Measurements from ENCODE around the gene LTBP1. TPM values are rescaled to one million over a fixed set of nuclear protein-coding genes. Genes with fewer than 3 reads are reported as not detected.

LTBP1 gene
- total and polyA plus RNA-seq, 2 donors (not counting 1 experiment from before 2014, with no cell fraction given): 0.69 TPM; not detected in 1

- H3K9me3 Mint-ChIP-seq (ENCODE audit: insufficient read depth): no peaks in the 10 kb centered on the region
- intact Hi-C loops (cut with micrococcal nuclease): no loop called here
- Histone ChIP-seq H3K4me1 (ENCODE audit: control insufficient read depth in 2 of 2, insufficient read depth in 2 of 2, low read length in 2 of 2) (no peaks in the 10 kb centered on the region), H3K4me3 (ENCODE audit: control extremely low read depth in 1 of 5, extremely low read depth in 1 of 5, insufficient read depth in 1 of 5, low read depth in 2 of 5, low read length in 4 of 5) (no peak overlapping the region), H3K36me3 (replicated peaks in 1 of 2; ENCODE audit: control extremely low read depth in 1 of 2, control insufficient read depth in 1 of 2, extremely low read depth in 1 of 2, insufficient read depth in 2 of 2, low read length in 1 of 2) (no peaks in the 10 kb centered on the region), H3K9ac (ENCODE audit: low read length) (no peak overlapping the region), H3K27me3 (replicated peaks in 1 of 4; ENCODE audit: control extremely low read depth in 1 of 4, control insufficient read depth in 3 of 4, insufficient read depth in 4 of 4, low read length in 3 of 4) (peaks cover 0 to 4% (median 2%) of the 10 kb centered on the region in 4 experiments), H3K4me2 (replicated peaks; ENCODE audit: low read depth, low read length, poor library complexity, severe bottlenecking) (no peak overlapping the region), H2AFZ (ENCODE audit: insufficient read depth, low read depth, low read length, poor library complexity, severe bottlenecking) (no peak overlapping the region), H3K79me2 (ENCODE audit: control insufficient read depth, insufficient read depth, low read length) (no peaks in the 10 kb centered on the region), H3K9me3 (ENCODE audit: control extremely low read depth in 1 of 3, control insufficient read depth in 2 of 3, insufficient read depth in 1 of 3, low read length in 2 of 3) (peaks cover 0 to 1% (median 0%) of the 10 kb centered on the region in 3 donors), H3K27ac (ENCODE audit: low read length in 2 of 2) (no peak overlapping the region), H4K20me1 (ENCODE audit: control insufficient read depth, insufficient read depth, low read length, poor library complexity, severe bottlenecking) (no peaks in the 10 kb centered on the region)
- H3K27ac Mint-ChIP-seq: no peak overlapping the region
- DNase-seq (no peak), ATAC-seq (ENCODE audit: low read depth) (no peak)
- POLR2A ChIA-PET: no interaction called here
- H3K27me3 Mint-ChIP-seq: peaks cover 12% of the 10 kb centered on the region
- WGBS (ENCODE audit: insufficient coverage): no CpG with 5 or more reads among the region's 2 CpGs
- CTCF ChIA-PET: no interaction called here
- TF ChIP-seq CTCF (IDR thresholded peaks at IDR 0.05): no peak
- no peak for TF ChIP-seq EZH2 (IDR thresholded peaks at IDR 0.05; ENCODE audit: borderline replicate concordance, insufficient read depth, low read depth, low read length, poor library complexity, severe bottlenecking)
- no peaks in the 10 kb centered on the region for H3K4me1 Mint-ChIP-seq
- H3K4me3 Mint-ChIP-seq: no peak overlapping the region
Observed at GRCh38 chr2:33432871-33433270, 486.1 kb downstream of the LTBP1 start.

GRCh38 chr2:33433279-33434235 is 486.8 kb downstream of the LTBP1 start:
- intact Hi-C loops (cut with micrococcal nuclease): no loop called here
- Mint-ChIP-seq H3K4me1 (no peaks in the 10 kb centered on the region), H3K27ac (no peak overlapping the region), H3K27me3 (peaks cover 12% of the 10 kb centered on the region), H3K9me3 (ENCODE audit: insufficient read depth) (no peaks in the 10 kb centered on the region), H3K4me3 (no peak overlapping the region)
- DNase-seq: no peak
- H3K36me3 ChIP-seq (replicated peaks in 1 of 2; ENCODE audit: control extremely low read depth in 1 of 2, control insufficient read depth in 1 of 2, extremely low read depth in 1 of 2, insufficient read depth in 2 of 2, low read length in 1 of 2): no peaks in the 10 kb centered on the region
- no peak overlapping the region for H3K4me3 ChIP-seq (ENCODE audit: control extremely low read depth in 1 of 5, extremely low read depth in 1 of 5, insufficient read depth in 1 of 5, low read depth in 2 of 5, low read length in 4 of 5)
- no peak overlapping the region for H2AFZ ChIP-seq (ENCODE audit: insufficient read depth, low read depth, low read length, poor library complexity, severe bottlenecking)
- H3K79me2 ChIP-seq (ENCODE audit: control insufficient read depth, insufficient read depth, low read length): no peaks in the 10 kb centered on the region
- no peak overlapping the region for H3K4me2 ChIP-seq (replicated peaks; ENCODE audit: low read depth, low read length, poor library complexity, severe bottlenecking)
- no peaks in the 10 kb centered on the region for H4K20me1 ChIP-seq (ENCODE audit: control insufficient read depth, insufficient read depth, low read length, poor library complexity, severe bottlenecking)
- no peak overlapping the region for H3K27ac ChIP-seq (ENCODE audit: low read length in 2 of 2)
- H3K27me3 ChIP-seq (replicated peaks in 1 of 4; ENCODE audit: control extremely low read depth in 1 of 4, control insufficient read depth in 3 of 4, insufficient read depth in 4 of 4, low read length in 3 of 4): peaks cover 0 to 4% (median 2%) of the 10 kb centered on the region in 4 experiments
- POLR2A ChIA-PET: no interaction called here
- 100% methylated on average over 2 of the region's 7 CpGs for WGBS (ENCODE audit: insufficient coverage)
- CTCF ChIA-PET: no interaction called here
- no peak for ATAC-seq (ENCODE audit: low read depth)
- H3K9me3 ChIP-seq (ENCODE audit: control extremely low read depth in 1 of 3, control insufficient read depth in 2 of 3, insufficient read depth in 1 of 3, low read length in 2 of 3): peaks cover 0 to 1% (median 0%) of the 10 kb centered on the region in 3 donors
- no peak overlapping the region for H3K9ac ChIP-seq (ENCODE audit: low read length)
- TF ChIP-seq CTCF (IDR thresholded peaks at IDR 0.05) (no peak), EZH2 (IDR thresholded peaks at IDR 0.05; ENCODE audit: borderline replicate concordance, insufficient read depth, low read depth, low read length, poor library complexity, severe bottlenecking) (no peak)
- no peaks in the 10 kb centered on the region for H3K4me1 ChIP-seq (ENCODE audit: control insufficient read depth in 2 of 2, insufficient read depth in 2 of 2, low read length in 2 of 2)
